ENCODE results near the gene FLAD1.

The FLAD1 gene

GRCh38 chr1:155012026-155012546 is 28.9 kb downstream of the FLAD1 start:
- peak overlapping the region; percentile 86 for H3K27ac ChIP-seq
- peak overlapping the region; percentile 16; the same call in 1 of the 2 replicates for H3K4me3 ChIP-seq (ENCODE audit: low read depth, low read length)
- TF ChIP-seq, protein P1, sequence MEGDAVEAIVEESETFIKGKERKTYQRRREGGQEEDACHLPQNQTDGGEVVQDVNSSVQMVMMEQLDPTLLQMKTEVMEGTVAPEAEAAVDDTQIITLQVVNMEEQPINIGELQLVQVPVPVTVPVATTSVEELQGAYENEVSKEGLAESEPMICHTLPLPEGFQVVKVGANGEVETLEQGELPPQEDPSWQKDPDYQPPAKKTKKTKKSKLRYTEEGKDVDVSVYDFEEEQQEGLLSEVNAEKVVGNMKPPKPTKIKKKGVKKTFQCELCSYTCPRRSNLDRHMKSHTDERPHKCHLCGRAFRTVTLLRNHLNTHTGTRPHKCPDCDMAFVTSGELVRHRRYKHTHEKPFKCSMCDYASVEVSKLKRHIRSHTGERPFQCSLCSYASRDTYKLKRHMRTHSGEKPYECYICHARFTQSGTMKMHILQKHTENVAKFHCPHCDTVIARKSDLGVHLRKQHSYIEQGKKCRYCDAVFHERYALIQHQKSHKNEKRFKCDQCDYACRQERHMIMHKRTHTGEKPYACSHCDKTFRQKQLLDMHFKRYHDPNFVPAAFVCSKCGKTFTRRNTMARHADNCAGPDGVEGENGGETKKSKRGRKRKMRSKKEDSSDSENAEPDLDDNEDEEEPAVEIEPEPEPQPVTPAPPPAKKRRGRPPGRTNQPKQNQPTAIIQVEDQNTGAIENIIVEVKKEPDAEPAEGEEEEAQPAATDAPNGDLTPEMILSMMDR (IDR thresholded peaks at IDR 0.05; ENCODE audit: low read depth, low read length) = no peak
- peak; percentile 100 for DNase-seq
- no peaks in the 10 kb centered on the region for H3K27me3 ChIP-seq (ENCODE audit: insufficient read depth, low read depth, severe bottlenecking)
- no peaks in the 10 kb centered on the region for H3K9me3 ChIP-seq (ENCODE audit: severe bottlenecking)
- peaks cover 36% of the 10 kb centered on the region for H3K36me3 ChIP-seq

- TF ChIP-seq, protein P1 (IDR thresholded peaks at IDR 0.05; ENCODE audit: low read depth, low read length) = no peak
- no peaks in the 10 kb centered on the region for H3K9me3 ChIP-seq (ENCODE audit: severe bottlenecking)
- H3K27ac ChIP-seq = peak overlapping the region; percentile 86
- H3K27me3 ChIP-seq (ENCODE audit: insufficient read depth, low read depth, severe bottlenecking) = no peaks in the 10 kb centered on the region
- peak; percentile 36 for DNase-seq
- H3K36me3 ChIP-seq = peaks cover 32% of the 10 kb centered on the region
- peak overlapping the region; percentile 16; the same call in 1 of the 2 replicates for H3K4me3 ChIP-seq (ENCODE audit: low read depth, low read length)
Measured at GRCh38 chr1:155012776-155013602, 29.8 kb downstream of the FLAD1 start.

DNA sequence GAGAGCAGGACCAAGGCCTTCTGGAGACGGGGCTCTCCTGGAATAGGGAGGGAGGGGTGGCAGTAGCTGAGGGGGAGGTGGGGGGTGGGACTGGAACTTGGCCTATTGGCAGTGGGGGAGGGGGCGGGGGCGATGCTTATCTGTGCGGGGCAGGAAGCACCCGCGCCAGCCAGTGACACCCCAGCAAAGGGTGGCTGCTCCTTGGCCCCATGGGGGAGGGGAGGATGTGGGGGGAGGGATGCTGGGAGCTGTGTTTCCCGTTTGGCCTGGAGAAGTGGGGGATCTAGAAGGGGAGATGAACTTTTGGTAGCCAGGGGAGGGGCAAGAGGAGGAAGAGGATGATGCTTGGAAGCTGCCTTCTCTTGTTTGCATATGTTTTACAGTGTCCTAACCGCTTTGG is 30.5 kb downstream of the FLAD1 start:
- Histone ChIP-seq H3K9me3 (ENCODE audit: severe bottlenecking) (no peaks in the 10 kb centered on the region), H3K36me3 (peaks cover 32% of the 10 kb centered on the region), H3K27ac (peak overlapping the region; percentile 86), H3K4me3 (ENCODE audit: low read depth, low read length) (no peak overlapping the region), H3K27me3 (ENCODE audit: insufficient read depth, low read depth, severe bottlenecking) (no peaks in the 10 kb centered on the region)
- TF ChIP-seq, protein P1 (IDR thresholded peaks at IDR 0.05; ENCODE audit: low read depth, low read length) = no peak
- peak; percentile 30 for DNase-seq

DNA sequence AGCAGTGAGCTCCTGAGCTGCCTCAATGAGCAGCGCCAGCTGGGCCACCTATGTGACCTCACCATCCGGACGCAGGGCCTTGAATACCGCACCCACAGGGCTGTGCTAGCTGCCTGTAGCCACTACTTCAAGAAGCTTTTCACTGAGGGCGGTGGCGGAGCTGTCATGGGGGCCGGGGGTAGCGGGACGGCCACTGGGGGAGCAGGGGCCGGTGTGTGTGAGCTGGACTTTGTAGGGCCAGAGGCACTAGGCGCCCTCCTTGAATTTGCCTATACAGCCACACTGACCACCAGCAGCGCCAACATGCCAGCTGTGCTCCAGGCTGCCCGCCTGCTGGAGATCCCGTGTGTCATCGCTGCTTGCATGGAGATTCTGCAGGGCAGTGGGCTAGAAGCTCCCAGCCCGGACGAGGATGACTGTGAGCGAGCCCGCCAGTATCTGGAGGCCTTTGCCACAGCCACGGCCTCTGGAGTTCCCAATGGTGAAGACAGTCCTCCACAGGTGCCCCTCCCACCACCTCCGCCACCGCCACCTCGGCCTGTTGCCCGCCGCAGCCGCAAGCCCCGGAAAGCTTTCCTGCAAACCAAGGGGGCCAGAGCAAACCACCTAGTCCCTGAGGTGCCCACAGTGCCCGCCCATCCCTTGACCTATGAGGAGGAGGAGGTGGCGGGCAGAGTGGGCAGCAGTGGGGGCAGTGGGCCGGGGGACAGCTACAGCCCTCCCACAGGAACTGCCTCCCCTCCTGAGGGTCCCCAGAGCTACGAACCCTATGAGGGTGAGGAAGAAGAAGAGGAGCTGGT is 31.8 kb downstream of the FLAD1 start:
- H3K27me3 ChIP-seq (ENCODE audit: insufficient read depth, low read depth, severe bottlenecking) = no peaks in the 10 kb centered on the region
- H3K36me3 ChIP-seq = peaks cover 34% of the 10 kb centered on the region
- no peak overlapping the region for H3K4me3 ChIP-seq (ENCODE audit: low read depth, low read length)
- H3K9me3 ChIP-seq (ENCODE audit: severe bottlenecking) = no peaks in the 10 kb centered on the region
- TF ChIP-seq, protein P1 (IDR thresholded peaks at IDR 0.05; ENCODE audit: low read depth, low read length) = no peak
- DNase-seq = peak; percentile 33
- no peak overlapping the region for H3K27ac ChIP-seq

DNA sequence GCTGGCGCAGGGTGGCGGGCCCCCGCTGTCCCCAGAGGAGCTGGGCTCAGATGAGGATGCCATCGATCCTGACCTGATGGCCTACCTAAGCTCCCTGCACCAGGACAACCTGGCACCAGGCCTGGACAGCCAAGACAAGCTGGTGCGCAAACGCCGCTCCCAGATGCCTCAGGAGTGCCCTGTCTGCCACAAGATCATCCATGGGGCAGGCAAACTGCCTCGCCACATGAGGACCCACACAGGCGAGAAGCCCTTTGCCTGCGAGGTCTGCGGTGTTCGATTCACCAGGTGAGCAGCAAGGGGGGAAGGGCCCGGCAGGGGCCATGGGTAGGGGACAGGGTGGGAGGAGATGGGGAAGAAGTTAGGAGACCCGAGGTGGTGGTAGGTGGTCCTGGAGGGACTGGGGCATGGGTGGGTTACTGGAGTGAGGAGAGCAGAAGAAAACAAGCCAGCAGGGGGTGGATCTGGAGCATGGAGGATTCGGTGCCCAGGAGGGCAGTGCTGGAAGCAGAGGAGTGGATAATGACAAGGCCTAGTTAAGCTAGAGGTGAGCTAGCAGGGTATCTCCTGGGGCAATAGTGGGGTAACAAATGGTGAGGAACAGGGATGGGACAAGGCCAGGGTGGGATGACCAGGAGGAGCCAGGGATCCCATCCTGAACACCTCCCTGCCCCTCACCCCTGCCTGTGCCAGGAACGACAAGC is 32.5 kb downstream of the FLAD1 start:
- DNase-seq = no peak
- Histone ChIP-seq H3K4me3 (ENCODE audit: low read depth, low read length) (no peak overlapping the region), H3K36me3 (peaks cover 34% of the 10 kb centered on the region), H3K27ac (no peak overlapping the region), H3K27me3 (ENCODE audit: insufficient read depth, low read depth, severe bottlenecking) (no peaks in the 10 kb centered on the region), H3K9me3 (ENCODE audit: severe bottlenecking) (no peaks in the 10 kb centered on the region)
- TF ChIP-seq, protein P1 (IDR thresholded peaks at IDR 0.05; ENCODE audit: low read depth, low read length) = no peak
